Thyroid gland (tissue), 4 donors: Measurements from ENCODE around the gene TPD52L1.

Source experiments
- CTCF ChIP-seq, 6 experiments: fragments of 200-600 bp in 3 of 6; fragments of 450-650 bp in 3 of 6; sonication (generic) in 3 of 6; IDR thresholded peaks; one replicate each; pipeline ENCODE4 v1.5.1; 2016 to 2019; ENCODE audit warnings: antibody characterized with exemption in 6 of 6, mild to moderate bottlenecking in 2 of 6, inconsistent platforms in 1 of 6, moderate library complexity in 1 of 6
- POLR2A ChIP-seq, 2 donors: fragments of 450-650 bp; IDR thresholded peaks; one replicate each; pipeline ENCODE4 v1.6.1; 2017; ENCODE audit warnings: antibody characterized with exemption in 2 of 2, mild to moderate bottlenecking in 2 of 2, moderate library complexity in 1 of 2

GRCh38 chr6:125138083-125138482 is 15.5 kb upstream of the TPD52L1 start:
- TF ChIP-seq CTCF (IDR thresholded peaks at IDR 0.05), result no peak
- TF ChIP-seq POLR2A (IDR thresholded peaks at IDR 0.05), result no peak
